Esophagus mucosa (tissue), 1 donor: ENCODE results near the gene PTGDR2. TPM values are rescaled to one million over a fixed set of nuclear protein-coding genes. Genes with fewer than 3 reads are reported as not detected.

ENCODE experiments used
- ATAC-seq: fragments of 200-7000 bp; cut with Tn5 transposase; one replicate; pipeline ENCODE4 v1.9.1; 2020
- total RNA-seq: library from RNA; stranded (reverse); gene quantifications from one replicate; pipeline ENCODE4 v1.2.4, GENCODE V29; 2023
- donor health status: DM: yes; HTN: yes; CAD: no.

PTGDR2 gene
- total RNA-seq, 1 donor from 2014 or later, result 0.12 TPM

- no peak for ATAC-seq
These were observed 18.9 kb upstream of the PTGDR2 start for GRCh38 chr11:60874421-60875365.

DNA sequence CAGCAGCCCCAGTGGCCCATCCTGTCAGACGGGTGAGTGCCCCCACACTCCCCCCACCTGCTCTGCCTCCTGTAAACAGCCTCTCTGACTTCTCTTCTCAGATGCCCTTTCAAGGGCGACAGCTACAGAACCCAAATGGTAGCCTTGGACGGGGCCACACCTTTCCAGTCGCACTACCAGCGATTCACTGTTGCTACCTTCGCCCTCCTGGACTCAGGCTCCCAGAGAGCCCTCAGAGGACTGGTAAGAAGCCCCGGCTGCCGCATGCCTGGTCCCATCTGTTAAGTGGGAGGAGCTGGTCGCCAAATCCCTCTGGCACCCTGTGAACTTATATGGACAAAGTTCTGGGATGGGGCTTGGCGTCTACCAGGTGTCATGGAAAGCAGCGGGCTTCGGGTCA is 17.8 kb upstream of the PTGDR2 start:
- ATAC-seq, result no peak

DNA sequence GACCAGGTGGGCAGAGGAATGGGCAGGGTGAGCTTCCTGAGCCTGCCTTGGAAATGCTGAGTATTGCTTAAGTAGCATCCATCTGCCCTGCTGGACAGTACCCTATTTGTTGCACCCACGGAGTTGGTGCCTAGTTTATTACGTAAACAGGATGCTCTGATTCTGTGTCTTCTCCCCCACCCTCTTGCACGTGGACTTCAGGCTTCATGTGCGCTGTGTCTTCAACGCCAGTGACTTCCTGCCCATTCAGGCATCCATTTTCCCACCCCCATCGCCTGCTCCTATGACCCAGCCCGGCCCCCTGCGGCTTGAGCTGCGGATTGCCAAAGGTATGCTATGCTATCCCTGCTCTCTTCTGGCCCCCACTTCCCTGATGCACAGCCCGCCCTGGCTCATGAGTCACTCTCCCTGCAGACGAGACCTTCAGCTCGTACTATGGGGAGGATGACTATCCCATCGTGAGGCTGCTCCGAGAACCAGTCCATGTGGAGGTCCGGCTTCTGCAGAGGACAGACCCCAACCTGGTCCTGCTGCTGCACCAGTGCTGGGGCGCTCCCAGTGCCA is 17.3 kb upstream of the PTGDR2 start:
- peak; percentile 14 for ATAC-seq

GRCh38 chr11:60872124-60872960 is 16.6 kb upstream of the PTGDR2 start:
- no peak for ATAC-seq

- no peak for ATAC-seq
These were observed 15.8 kb upstream of the PTGDR2 start for GRCh38 chr11:60871378-60872061.

DNA sequence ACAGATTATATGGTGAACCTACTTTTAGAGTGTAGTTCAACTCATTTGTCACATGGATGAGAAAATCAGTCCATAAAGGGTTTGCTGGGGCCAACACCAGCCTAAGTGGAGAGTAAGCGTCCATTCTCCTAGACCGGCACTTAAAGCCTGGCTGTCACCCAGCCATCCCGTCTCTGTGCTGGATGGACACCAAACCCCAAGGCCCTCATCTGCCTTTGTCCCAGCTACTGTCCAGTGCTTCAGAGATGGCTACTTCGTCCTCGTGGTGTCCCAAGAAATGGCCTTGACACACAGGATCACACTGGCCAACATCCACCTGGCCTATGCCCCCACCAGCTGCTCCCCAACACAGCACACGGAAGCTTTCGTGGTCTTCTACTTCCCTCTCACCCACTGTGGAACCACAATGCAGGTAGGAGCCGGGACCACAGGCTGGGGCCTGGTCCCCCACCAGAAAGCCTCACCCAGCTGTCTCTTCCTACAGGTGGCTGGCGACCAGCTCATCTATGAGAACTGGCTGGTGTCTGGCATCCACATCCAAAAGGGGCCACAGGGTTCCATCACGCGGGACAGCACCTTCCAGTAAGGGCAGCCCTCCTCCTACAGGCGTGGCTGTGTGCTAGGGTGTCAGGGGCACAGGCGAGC is 15.1 kb upstream of the PTGDR2 start:
- no peak for ATAC-seq

DNA sequence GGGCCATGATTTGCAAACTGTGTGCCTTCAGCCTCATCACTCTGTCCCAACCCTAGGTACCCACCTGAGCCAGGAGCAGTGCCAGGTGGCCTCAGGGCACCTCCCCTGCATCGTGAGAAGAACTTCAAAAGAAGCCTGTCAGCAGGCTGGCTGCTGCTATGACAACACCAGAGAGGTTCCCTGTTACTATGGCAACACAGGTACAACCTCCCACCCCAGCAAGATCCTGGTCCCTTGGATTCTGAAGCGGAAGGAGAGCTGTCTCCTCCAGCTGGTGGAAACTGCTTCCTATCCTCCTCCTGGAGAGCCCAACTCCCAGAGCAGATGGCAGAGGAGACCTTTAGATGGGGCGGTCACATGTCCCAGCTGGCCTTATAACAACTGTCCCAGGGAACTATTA is 14.5 kb upstream of the PTGDR2 start:
- no peak for ATAC-seq

GRCh38 chr11:60869451-60869825 is 13.7 kb upstream of the PTGDR2 start:
- no peak for ATAC-seq

GRCh38 chr11:60868682-60869450 is 13.1 kb upstream of the PTGDR2 start:
- ATAC-seq, result no peak

DNA sequence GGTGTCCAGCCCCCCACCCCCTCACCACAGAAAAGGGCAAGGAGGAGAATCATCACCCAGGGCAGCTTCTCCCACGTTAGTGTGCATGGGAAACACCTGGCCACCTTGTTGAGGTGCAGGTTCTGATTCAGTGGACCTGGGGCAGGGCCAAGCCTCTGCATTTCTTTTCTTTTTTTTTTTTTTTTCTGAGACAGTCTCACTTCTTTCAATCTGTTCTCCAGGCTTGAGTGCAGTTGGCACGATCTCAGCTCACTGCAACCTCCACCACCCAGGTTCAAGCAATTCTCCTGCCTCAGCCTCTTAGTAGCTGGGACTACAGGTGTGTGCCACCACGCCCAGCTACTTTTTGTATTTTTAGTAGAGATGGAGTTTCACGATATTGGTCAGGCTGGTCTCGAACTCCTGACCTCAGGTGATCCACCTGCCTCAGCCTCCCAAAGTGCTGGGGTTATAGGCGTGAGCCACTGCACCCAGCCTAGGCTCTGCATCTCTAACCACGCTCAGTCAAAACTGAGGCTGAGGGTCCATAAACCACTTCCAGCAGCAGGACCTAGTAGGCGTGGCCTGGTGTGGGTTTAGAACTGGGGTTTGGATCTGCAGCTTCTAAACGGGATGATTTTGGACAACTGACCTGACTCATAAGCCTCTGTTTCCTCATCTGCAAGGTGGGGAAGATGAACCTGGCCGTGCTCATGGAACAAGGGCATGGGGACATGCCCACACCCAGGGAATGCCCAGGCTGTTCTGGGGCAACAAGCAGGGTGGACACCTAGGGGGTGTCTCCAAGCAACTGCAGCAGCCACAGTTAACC is 12.3 kb upstream of the PTGDR2 start:
- no peak for ATAC-seq

DNA sequence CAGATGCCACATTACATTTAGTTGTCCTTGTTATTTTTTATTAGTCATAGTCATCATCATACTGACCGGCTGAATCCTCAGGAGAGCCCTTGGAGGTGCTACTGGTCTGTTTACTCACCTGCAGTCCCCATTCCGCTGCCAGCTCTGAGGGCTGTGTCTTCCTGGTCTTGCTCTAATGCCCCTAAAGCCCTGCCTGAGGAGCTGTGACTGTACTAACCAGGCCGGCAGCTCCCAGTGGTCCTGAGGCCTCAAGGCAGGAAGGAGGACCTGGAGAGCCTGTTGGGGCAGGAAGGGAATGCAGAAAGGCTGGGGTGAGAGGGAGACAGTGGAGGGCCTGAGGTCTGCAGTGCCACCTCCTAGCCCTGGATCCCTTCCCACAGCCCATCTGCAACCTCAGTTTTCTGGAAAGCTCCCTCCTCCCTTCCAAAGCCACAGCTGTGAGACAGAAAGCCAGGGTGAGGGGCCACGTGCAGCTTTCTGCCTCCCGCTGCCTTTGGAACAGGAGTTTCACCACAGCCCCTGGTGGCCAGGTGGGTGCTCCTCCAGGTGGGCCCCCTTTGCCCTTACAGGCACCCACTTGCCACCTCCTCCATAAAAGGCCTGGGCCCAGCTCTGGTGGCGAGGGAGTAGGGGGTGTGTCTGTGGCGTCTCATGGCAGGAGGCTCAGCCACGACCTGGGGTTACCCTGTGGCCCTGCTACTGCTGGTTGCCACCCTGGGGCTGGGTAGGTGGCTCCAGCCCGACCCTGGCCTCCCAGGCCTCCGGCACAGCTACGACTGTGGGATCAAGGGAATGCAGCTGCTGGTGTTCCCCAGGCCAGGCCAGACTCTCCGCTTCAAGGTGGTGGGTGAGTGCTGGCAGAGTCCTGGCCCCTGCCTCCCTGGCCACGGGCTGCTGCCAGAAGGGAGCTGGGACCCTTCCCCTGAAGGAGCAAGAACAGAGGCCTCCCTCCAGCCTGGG is 11.4 kb upstream of the PTGDR2 start, which contains the start of gene ZP1:
Gene ZP1, plus strand, starts transcription at position 632 of the 960 bp plus-strand sequence. Its CDS starts 20 bp downstream, at position 652.
- peak; percentile 34 for ATAC-seq

DNA sequence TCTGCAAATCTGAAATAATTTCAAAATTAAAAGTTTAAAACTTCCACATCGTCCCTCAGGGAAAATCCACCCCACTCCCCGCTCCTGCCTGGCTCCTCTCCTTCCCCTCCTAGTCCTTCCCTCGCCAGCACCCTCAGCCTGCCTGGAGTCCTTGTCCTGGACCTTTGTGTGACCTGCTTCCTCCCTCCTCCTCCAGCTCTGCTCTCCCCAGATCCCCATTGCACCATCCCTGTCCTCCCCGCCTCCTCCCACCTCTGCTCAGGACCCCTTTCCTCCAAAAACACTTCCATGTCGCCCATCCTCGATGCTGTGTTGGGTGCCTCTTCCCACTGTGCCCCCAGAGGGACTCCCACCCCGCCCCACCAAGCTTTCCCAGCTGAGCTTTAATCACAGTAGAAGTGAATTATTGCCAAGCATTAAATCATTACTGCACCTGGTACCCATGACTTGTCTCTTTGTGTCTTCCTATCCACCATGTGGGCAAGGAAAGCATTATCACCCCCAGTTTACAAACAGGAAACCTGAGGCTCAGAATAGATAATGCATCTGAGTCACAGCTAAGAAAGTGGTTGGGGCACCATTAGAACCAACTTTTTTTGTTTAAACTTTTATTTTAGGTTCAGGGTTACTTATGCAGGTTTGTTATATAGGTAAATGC is 9.2 kb upstream of the PTGDR2 start:
- no peak for ATAC-seq

- ATAC-seq, result no peak
These were observed 8.1 kb upstream of the PTGDR2 start for GRCh38 chr11:60863550-60864521.

- no peak for ATAC-seq
These were observed 6.4 kb upstream of the PTGDR2 start for GRCh38 chr11:60862171-60862570.

DNA sequence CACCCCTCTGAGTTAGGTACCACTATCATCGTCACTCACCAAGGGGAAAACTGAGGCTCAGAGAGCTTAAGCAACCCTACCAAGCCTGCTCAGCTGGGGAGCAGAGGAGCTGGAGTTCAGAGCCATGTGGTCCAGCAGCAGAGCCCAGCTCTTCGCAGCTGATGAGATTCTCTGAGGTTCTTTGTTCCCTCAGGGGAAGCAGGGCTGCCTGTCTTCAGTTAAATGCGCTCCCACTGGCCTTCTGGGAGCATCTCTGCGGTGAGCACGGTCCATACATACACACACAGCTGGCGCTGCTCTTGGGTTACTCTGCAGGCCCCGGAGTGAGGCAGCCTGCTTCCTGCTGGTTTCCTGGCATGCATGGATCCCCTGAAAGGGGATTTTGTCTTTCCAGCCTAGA is 5.2 kb upstream of the PTGDR2 start:
- ATAC-seq, result no peak

- no peak for ATAC-seq
These were observed 4.0 kb upstream of the PTGDR2 start for GRCh38 chr11:60859616-60860250.
